Measurements from ENCODE around the gene HSD3B1.

HSD3B1 gene

DNA sequence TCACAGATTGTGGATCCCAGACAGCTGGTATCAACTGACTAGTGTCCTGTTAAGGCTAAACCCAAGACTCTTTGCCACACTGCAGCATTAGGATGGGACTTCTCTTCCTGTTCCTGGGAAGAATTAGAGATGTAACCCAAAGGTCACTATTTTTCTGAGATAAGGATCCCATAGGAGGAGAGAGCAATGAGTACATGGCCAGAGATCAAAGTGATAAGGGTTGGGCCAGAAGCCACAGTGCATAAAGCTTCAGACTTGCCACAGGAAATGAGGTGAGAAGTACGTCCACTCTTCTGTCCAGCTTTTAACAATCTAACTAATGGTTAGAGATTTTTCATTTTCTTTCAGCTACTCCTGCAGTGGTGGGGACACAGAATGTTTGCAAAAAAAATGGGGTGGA is at the start of gene HSD3B1:
TSS of gene HSD3B1 (plus strand) at position 270 of the 400 bp plus-strand sequence. CDS start 267 bp downstream, outside the sequence.
- Mint-ChIP-seq H3K27ac (no peak within 1 kb of the TSS), H3K9me3 (no peaks in the 10 kb centered on the region), H3K36me3 (no peaks in the 10 kb centered on the region), H3K4me1 (no peaks in the 10 kb centered on the region), H3K4me3 (no peak within 1 kb of the TSS), H3K27me3 (no peaks in the 10 kb centered on the region)
- ATAC-seq = no peak

DNA sequence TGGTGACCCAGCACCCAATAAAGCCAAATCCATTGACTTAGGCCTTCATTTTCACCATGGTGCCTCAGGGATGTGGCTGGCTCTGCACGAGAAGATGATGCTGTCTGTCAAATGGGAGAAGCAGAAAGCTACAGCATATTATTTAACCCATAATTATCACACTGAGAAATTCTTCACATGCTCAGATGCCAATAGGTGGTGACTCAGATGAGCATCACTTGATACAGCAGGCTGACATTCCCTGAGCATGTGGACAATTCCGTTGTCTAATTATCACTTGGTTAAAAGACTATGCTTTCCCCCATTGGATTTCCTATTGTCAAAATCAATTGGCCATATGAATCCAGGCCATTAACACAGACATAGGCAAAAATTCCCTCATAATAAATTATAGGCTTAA is 44.0 kb upstream of the HSD3B1 start:
- H3K27ac Mint-ChIP-seq = no peak overlapping the region
- ATAC-seq = no peak
- no peaks in the 10 kb centered on the region for H3K4me1 Mint-ChIP-seq
- no peak overlapping the region for H3K4me3 Mint-ChIP-seq
- no peaks in the 10 kb centered on the region for H3K9me3 Mint-ChIP-seq
- peaks cover 17% of the 10 kb centered on the region for H3K27me3 Mint-ChIP-seq
- no peaks in the 10 kb centered on the region for H3K36me3 Mint-ChIP-seq

- H3K27ac Mint-ChIP-seq = no peak overlapping the region
- H3K4me1 Mint-ChIP-seq = no peaks in the 10 kb centered on the region
- no peak overlapping the region for H3K4me3 Mint-ChIP-seq
- no peak for ATAC-seq
- H3K9me3 Mint-ChIP-seq = no peaks in the 10 kb centered on the region
- H3K36me3 Mint-ChIP-seq = no peaks in the 10 kb centered on the region
- H3K27me3 Mint-ChIP-seq = peaks cover 17% of the 10 kb centered on the region
Measured at GRCh38 chr1:119463569-119463968, 43.4 kb upstream of the HSD3B1 start.

GRCh38 chr1:119466445-119466844 is 40.6 kb upstream of the HSD3B1 start:
- Mint-ChIP-seq H3K4me1 (no peaks in the 10 kb centered on the region), H3K4me3 (no peak overlapping the region), H3K9me3 (no peaks in the 10 kb centered on the region), H3K27me3 (peaks cover under 1% of the 10 kb centered on the region), H3K36me3 (no peaks in the 10 kb centered on the region), H3K27ac (no peak overlapping the region)
- no peak for ATAC-seq

DNA sequence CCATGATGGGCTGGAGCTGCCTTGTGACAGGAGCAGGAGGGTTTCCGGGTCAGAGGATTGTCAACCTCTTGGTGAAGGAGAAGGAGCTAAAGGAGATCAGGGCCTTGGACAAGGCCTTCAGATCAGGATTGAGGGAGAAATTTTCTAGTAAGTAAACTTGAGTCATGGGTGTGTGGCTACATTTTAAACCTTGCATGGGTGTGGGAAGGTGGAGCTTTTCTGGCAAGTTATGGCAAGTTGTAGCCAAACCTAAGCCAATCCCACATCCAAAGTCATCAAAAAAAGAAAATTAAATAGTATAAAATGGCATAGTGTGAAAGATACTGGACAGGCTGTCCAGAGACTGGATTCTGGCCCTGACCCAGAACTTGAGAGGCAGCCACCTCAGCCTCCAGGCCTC is 39.8 kb upstream of the HSD3B1 start:
- no peaks in the 10 kb centered on the region for H3K9me3 Mint-ChIP-seq
- no peaks in the 10 kb centered on the region for H3K4me1 Mint-ChIP-seq
- H3K36me3 Mint-ChIP-seq = no peaks in the 10 kb centered on the region
- no peak overlapping the region for H3K4me3 Mint-ChIP-seq
- H3K27me3 Mint-ChIP-seq = peaks cover 5% of the 10 kb centered on the region
- ATAC-seq = no peak
- H3K27ac Mint-ChIP-seq = no peak overlapping the region

DNA sequence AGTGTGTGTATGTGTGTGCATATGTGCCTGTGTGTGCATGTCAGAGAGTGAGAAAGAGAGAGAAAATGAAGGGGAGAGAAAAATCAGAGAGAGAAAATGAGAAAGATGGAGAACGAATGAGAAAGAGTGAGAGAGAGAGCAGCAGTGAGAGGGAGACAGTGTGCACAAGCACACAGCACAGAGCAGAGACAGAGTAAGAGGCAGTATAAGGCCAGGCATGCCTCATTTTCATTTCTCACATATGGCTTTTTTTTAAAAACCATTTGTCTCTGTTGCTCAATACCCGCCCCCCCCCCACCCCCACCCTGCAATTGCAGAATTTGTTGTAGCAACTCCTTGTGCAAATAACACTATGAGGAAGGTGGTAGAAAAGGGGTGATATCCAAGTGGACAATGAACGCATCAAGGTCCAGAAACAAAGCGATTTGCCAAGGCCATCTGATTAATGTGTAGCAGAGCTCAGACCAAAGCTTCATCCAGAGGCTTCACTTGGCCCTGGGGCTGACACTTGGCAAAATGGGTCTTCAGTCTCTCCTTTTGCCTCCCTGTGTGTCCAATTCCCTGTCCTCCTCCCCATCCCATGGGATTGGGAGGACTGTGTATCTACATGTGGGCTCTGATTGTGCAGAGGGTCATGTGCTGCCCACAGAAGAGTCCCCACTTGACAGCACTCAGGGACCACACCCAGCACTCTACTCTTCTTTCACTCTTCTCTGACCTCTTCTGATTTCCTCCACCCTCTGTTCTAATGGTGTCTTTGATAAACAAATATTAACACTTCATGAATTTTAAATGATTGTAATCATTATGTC is 38.9 kb upstream of the HSD3B1 start:
- H3K36me3 Mint-ChIP-seq = no peaks in the 10 kb centered on the region
- ATAC-seq = no peak
- H3K4me1 Mint-ChIP-seq = no peaks in the 10 kb centered on the region
- H3K9me3 Mint-ChIP-seq = no peaks in the 10 kb centered on the region
- peaks cover 8% of the 10 kb centered on the region for H3K27me3 Mint-ChIP-seq
- no peak overlapping the region for H3K27ac Mint-ChIP-seq
- no peak overlapping the region for H3K4me3 Mint-ChIP-seq

DNA sequence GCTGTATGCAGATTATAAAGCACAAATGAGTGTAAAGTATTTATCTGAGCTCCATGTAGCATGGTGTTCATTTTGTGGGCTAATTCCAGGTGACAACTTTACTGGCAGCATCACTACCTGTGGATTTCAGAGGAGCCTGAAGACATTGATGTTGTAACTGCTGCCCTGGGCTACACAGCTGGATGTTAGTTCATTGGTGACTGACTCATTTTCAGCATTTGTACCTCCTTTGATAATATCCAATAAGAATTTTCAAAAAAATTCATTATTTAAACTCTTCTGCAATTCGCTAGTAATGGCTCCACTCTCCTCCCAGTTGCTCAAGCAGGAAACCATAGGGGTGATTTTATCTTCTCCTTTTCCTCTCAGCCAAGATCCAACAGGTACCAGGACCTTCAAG is 37.3 kb upstream of the HSD3B1 start:
- no peaks in the 10 kb centered on the region for H3K36me3 Mint-ChIP-seq
- no peak overlapping the region for H3K4me3 Mint-ChIP-seq
- no peaks in the 10 kb centered on the region for H3K4me1 Mint-ChIP-seq
- H3K27ac Mint-ChIP-seq = no peak overlapping the region
- no peaks in the 10 kb centered on the region for H3K9me3 Mint-ChIP-seq
- peaks cover 8% of the 10 kb centered on the region for H3K27me3 Mint-ChIP-seq
- no peak for ATAC-seq

DNA sequence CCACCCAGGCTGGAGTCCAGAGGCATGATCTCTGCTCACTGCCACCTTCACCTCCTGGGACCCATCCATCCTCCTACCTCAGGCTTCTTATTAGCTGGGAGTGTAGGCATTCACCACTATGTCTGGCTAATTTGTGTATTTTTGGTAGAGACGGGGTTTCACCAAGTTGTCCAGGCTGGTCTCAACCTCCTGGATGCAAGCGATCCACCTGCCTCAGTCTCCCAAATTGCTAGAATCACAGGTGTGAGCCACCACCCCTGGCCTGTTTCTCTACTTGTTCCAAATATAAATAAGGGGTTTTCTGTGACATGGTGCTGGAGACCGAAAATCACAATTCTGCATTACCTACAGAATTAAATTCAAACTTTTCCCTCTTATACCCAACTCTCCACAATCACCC is 36.6 kb upstream of the HSD3B1 start:
- peaks cover 8% of the 10 kb centered on the region for H3K27me3 Mint-ChIP-seq
- no peaks in the 10 kb centered on the region for H3K9me3 Mint-ChIP-seq
- H3K27ac Mint-ChIP-seq = no peak overlapping the region
- H3K4me1 Mint-ChIP-seq = no peaks in the 10 kb centered on the region
- H3K4me3 Mint-ChIP-seq = no peak overlapping the region
- ATAC-seq = no peak
- no peaks in the 10 kb centered on the region for H3K36me3 Mint-ChIP-seq

DNA sequence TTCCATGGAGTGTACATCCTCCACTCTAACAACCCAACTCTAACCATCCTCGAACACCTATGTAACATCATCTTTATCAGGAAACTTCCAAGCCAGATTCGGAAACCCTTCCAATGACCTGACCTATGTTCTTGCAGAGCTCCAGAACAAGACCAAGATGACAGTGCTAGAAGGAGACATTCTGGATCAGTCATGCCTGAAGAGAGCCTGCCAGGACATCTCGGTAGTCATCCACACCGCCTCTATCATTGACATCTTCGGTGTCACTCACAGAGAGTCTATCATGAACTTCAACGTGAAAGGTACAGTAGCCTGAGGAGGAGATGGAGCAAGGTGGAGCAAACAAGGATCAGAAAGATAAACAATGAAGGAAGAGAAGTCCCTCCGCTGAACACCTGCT is 36.1 kb upstream of the HSD3B1 start:
- Mint-ChIP-seq H3K27ac (no peak overlapping the region), H3K9me3 (no peaks in the 10 kb centered on the region), H3K36me3 (no peaks in the 10 kb centered on the region), H3K27me3 (peaks cover 12% of the 10 kb centered on the region), H3K4me1 (no peaks in the 10 kb centered on the region), H3K4me3 (no peak overlapping the region)
- no peak for ATAC-seq

DNA sequence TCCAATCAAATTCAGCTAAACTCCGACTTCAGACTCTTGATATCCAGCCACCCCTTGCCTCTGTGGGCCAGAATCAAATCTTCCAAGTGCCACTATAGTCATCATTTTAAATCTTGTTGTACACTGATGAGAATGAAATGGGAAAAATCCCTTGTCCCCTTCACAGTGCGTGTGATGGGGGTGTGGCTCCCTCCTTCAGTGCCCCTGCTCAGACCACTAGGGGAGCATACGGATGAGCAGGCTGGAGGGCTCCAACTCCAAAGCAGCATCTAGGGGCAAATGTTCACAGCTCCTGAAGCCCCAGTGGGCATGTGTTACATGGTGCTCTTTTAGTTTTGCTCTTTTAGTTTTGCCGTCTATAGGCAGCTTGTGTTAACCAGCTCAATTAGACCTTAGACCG is 35.4 kb upstream of the HSD3B1 start:
- Mint-ChIP-seq H3K9me3 (no peaks in the 10 kb centered on the region), H3K4me3 (no peak overlapping the region), H3K27me3 (peaks cover 16% of the 10 kb centered on the region), H3K4me1 (no peaks in the 10 kb centered on the region), H3K36me3 (no peaks in the 10 kb centered on the region), H3K27ac (no peak overlapping the region)
- no peak for ATAC-seq

DNA sequence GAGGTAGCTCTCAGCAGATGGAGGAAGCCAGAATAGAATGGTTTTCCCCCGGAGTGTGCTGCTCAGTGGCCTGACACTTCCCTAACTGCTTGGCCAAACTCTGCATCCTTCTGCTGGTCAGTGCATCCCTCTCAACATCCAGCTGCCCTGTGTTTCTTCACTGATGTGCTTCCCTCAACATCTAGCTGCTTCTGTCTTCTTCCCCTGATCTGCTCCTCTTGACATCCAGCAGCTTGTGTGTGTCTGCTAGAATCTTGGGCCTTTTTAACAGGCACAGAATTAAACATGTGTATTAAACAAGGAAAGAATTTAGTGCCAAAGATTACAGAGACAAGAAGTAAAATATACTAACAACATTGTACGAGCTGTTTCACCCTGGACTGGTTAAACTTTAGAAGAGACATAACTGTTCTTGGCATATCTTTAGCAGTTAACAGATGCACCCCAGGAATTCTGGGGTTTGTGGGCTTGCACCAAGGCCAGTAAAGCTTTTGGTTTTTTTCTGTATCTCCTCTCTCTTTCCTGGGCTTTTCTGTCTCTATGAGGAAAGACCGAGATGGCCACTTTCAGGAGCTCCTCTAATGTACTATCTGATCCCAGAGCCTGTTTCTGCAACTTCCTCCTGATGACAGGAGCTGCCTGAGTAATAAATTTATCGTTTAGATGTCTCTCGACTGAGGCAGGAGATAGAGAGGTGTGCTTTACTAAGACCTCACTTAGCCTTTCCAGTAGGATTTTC is 34.8 kb upstream of the HSD3B1 start:
- no peaks in the 10 kb centered on the region for H3K36me3 Mint-ChIP-seq
- no peaks in the 10 kb centered on the region for H3K4me1 Mint-ChIP-seq
- H3K27me3 Mint-ChIP-seq = peaks cover 16% of the 10 kb centered on the region
- no peak for ATAC-seq
- H3K9me3 Mint-ChIP-seq = no peaks in the 10 kb centered on the region
- H3K4me3 Mint-ChIP-seq = no peak overlapping the region
- no peak overlapping the region for H3K27ac Mint-ChIP-seq

- Mint-ChIP-seq H3K9me3 (no peaks in the 10 kb centered on the region), H3K27ac (no peak overlapping the region), H3K27me3 (peaks cover 16% of the 10 kb centered on the region), H3K4me3 (no peak overlapping the region), H3K36me3 (no peaks in the 10 kb centered on the region), H3K4me1 (no peaks in the 10 kb centered on the region)
- ATAC-seq = no peak
Measured at GRCh38 chr1:119472819-119473175, 34.2 kb upstream of the HSD3B1 start.

- no peaks in the 10 kb centered on the region for H3K4me1 Mint-ChIP-seq
- peak; percentile 54 for ATAC-seq
- no peaks in the 10 kb centered on the region for H3K9me3 Mint-ChIP-seq
- no peak overlapping the region for H3K4me3 Mint-ChIP-seq
- H3K36me3 Mint-ChIP-seq = no peaks in the 10 kb centered on the region
- no peak overlapping the region for H3K27ac Mint-ChIP-seq
- peaks cover 16% of the 10 kb centered on the region for H3K27me3 Mint-ChIP-seq
Measured at GRCh38 chr1:119475866-119476439, 31.1 kb upstream of the HSD3B1 start.

DNA sequence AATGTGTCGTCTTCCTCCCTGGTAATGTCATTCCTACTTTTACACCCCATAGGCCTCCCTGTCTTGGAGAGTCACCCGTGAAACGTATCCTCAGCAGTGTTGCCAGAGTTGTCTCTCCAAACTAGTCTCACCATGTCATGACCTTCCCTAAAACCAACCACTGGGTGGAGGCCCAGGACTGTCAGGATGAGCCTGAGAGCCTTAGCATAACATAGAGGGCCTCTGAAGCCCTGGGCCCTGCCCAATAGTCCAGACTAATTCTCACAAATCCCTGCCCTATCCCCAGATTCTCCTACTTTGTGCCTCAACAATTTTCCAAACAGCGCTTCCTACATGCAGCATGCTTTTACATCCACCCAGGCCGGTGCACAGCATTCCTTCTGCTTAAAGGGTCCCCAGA is 29.3 kb upstream of the HSD3B1 start:
- Mint-ChIP-seq H3K4me3 (no peak overlapping the region), H3K27ac (no peak overlapping the region), H3K36me3 (no peaks in the 10 kb centered on the region), H3K4me1 (no peaks in the 10 kb centered on the region), H3K27me3 (peaks cover 8% of the 10 kb centered on the region), H3K9me3 (no peaks in the 10 kb centered on the region)
- ATAC-seq = no peak

- no peaks in the 10 kb centered on the region for H3K4me1 Mint-ChIP-seq
- H3K27me3 Mint-ChIP-seq = peaks cover 8% of the 10 kb centered on the region
- no peak overlapping the region for H3K27ac Mint-ChIP-seq
- no peaks in the 10 kb centered on the region for H3K36me3 Mint-ChIP-seq
- ATAC-seq = no peak
- H3K4me3 Mint-ChIP-seq = no peak overlapping the region
- H3K9me3 Mint-ChIP-seq = no peaks in the 10 kb centered on the region
Measured at GRCh38 chr1:119480175-119480574, 26.8 kb upstream of the HSD3B1 start.

- no peak for ATAC-seq
- H3K9me3 Mint-ChIP-seq = no peaks in the 10 kb centered on the region
- H3K36me3 Mint-ChIP-seq = no peaks in the 10 kb centered on the region
- no peak overlapping the region for H3K4me3 Mint-ChIP-seq
- H3K27ac Mint-ChIP-seq = no peak overlapping the region
- no peaks in the 10 kb centered on the region for H3K4me1 Mint-ChIP-seq
- H3K27me3 Mint-ChIP-seq = no peaks in the 10 kb centered on the region
Measured at GRCh38 chr1:119481951-119482350, 25.1 kb upstream of the HSD3B1 start.

All from stimulated activated memory B cell treated with anti-CD40 and anti-IgM and Interleukin-4, amounts not matched to agents 10 μg/mL and 1 μg/mL and 100 μg/mL, for 72 hours (primary cell).